GM18519 (cell line): Measurements from ENCODE around the gene CPT1B.
"Not testable (repeated sequence)": the region's sequence is repeated elsewhere in the genome, so short reads cannot be mapped to it uniquely, and the experiment has no call there.

Source experiments
- ATAC-seq: cut with Tn5 transposase; IDR thresholded peaks from one replicate; pipeline ENCODE4 v1.9.1; 2021; ENCODE audit warnings: mild to moderate bottlenecking, moderate library complexity; ENCODE audit not compliant: unreplicated experiment, low FRiP score

CPT1B gene

GRCh38 chr22:50520826-50521453, 57.3 kb downstream of the CPT1B start:
- no peak for ATAC-seq

- not testable (repeated sequence) for ATAC-seq
Observed at GRCh38 chr22:50520184-50520583, 58.0 kb downstream of the CPT1B start.

GRCh38 chr22:50519151-50519550, 59.1 kb downstream of the CPT1B start:
- ATAC-seq: no peak
